Bladder microvascular endothelial cell (primary cell): ENCODE results near the gene UBE2D1. TPM values are rescaled to one million over a fixed set of nuclear protein-coding genes. Genes with fewer than 3 reads are reported as not detected.

Source experiments
- total RNA-seq: library from RNA; depleted of rRNA; stranded (reverse); fragments of >200 nt; gene quantifications from 2 replicates; pipeline ENCODE4 v1.2.3, GENCODE V29; 2014

Gene UBE2D1
- 5.5 and 12.3 TPM in 2 replicates for total RNA-seq

DNA sequence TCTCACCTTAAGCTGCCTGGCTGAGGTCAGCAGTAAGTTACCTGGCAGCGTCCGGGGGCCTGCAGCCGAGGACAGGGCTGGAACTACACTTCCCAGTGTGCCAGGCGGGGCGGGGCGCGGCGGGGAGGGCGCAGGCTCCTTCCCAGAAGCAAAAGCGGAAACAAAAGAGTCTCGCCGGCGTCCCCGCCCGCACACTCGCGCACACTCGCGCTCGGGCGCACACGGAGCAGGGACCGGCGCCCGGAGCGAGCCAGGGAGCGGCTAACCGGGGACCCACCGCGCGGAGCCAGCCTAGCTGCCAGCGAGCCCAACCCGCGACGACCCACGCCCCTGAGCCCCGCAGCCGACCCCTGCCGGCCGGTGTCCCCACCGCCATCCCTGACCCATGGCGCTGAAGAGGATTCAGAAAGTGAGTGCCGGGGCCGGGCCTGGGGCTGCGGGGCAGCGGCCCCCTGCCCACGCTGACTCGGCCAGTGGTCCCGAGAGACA lies at the start of gene UBE2D1:
Gene UBE2D1 (plus strand): TSS at position 190 of the 489 bp plus-strand sequence. CDS start 196 bp downstream, at position 386.

DNA sequence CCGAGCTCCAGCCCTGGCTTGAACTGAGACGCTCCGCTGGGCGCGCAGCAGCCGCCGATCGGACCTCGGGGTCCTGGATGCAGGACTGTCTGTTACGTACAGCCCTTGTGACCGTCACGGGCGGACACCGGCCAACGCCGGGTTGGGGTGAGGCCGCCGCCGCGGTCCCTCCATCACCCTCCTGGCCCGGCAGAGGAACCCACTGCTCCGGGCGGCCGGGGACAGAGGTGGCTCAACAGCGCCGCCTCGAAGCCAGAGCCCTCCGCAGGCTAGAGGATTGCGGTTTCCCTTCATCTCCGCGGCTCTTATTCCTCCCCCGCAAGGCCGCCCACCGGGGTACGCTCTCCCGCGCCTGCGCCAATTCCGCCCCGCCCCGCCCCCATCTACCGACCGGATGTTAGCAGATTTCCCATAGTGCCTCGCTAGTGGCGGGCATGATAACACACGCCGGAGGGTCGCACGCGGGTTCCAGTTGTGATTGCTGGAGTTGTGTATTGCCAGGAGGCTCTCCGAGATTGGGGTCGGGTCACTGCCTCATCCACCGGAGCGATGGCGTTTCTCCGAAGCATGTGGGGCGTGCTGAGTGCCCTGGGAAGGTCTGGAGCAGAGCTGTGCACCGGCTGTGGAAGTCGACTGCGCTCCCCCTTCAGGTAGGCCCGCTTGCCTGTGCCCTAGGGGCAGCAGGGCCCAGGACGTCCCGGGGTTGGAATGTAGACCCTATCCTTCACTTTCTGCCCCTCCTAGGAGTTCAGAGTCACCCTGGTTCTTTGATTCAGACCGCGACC lies 50.4 kb downstream of the UBE2D1 start, which contains the start of gene TFAM:
Gene TFAM (plus strand): TSS at position 412 of the 785 bp plus-strand sequence. CDS start 138 bp downstream, at position 550.

Other genes with a start within 250 kb of the UBE2D1 start
- 5.7 and 6.7 TPM in 2 replicates for gene IPMK, start 67.1 kb upstream of the UBE2D1 start, total RNA-seq
- gene CISD1, start 65.8 kb upstream of the UBE2D1 start, total RNA-seq = 14.2 and 37.8 TPM in 2 replicates
- 29.5 and 55.8 TPM in 2 replicates for gene TFAM, start 50.4 kb downstream of the UBE2D1 start, total RNA-seq
- gene BICC1, start 177.9 kb downstream of the UBE2D1 start, total RNA-seq = 0.13 and 0.16 TPM in 2 replicates